GM12892 (cell line): ENCODE data around the gene OR4F6.
"Not testable (repeated sequence)": the region's sequence is repeated elsewhere in the genome, so short reads cannot be mapped to it uniquely, and the experiment has no call there.

Experiments
- POLR2A ChIP-seq: IDR thresholded peaks from 2 replicates; pipeline ENCODE4 v1.6.1; 2011; ENCODE audit warnings: low read depth, low read length, control low read depth
- POLR2AphosphoS5 ChIP-seq: IDR thresholded peaks from 2 replicates; pipeline ENCODE4 v1.6.1; 2011; ENCODE audit warnings: low read depth, low read length, control low read depth

DNA sequence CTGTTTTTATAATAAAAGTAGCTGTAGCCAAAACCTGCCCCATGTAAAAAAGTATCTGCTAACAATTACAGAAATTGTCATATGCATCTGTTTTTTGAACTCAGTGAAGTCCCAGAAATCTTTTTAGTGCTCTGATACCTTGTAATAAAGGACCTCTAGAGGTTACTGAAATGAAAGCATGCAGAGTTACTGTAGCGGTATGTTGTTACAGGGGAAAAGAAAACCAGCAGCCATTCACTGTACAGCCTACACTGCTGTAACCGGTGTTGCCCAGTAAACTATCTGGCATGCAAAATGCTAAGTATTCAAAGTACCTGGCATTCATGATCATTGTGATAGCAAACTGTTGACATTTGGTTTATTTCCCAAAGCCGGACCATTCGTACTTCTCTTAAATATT is 12.6 kb upstream of the OR4F6 start:
- TF ChIP-seq POLR2A, POLR2AphosphoS5: not testable (repeated sequence)
